Measurements from ENCODE around the gene GPC3. TPM values are rescaled to one million over a fixed set of nuclear protein-coding genes. Genes with fewer than 3 reads are reported as not detected.

The GPC3 gene
- total and polyA plus RNA-seq, 4 donors: 8.3 to 270 (median 52.4) TPM

- H3K4me3 ChIP-seq: no peak overlapping the region
- peaks cover 0 to 2% (median 0%) of the 10 kb centered on the region in 3 donors for H3K27me3 ChIP-seq (ENCODE audit: control insufficient read depth in 3 of 3, insufficient read depth in 3 of 3, low read length in 2 of 3)
- DNase-seq (no peak), ATAC-seq (ENCODE audit: insufficient read depth, low FRiP score) (no peak)
- H3K4me1 ChIP-seq (ENCODE audit: control insufficient read depth in 5 of 5, insufficient read depth in 5 of 5, low read length in 5 of 5): no peaks in the 10 kb centered on the region
- peaks cover 0 to 4% (median 0%) of the 10 kb centered on the region in 4 donors for H3K36me3 ChIP-seq (ENCODE audit: control insufficient read depth in 4 of 4, insufficient read depth in 4 of 4, low read length in 4 of 4)
- no peak for TF ChIP-seq CTCF (IDR thresholded peaks at IDR 0.05; ENCODE audit: control extremely low read depth, extremely low read depth)
- WGBS, 2 donors: 65 to 72% methylated on average over 1 to 2 of the region's 2 CpGs
- no peak overlapping the region for H3K27ac ChIP-seq (ENCODE audit: low read depth in 1 of 2, low read length in 1 of 2)
- H3K9ac ChIP-seq (ENCODE audit: insufficient read depth in 1 of 2, low read length in 2 of 2): no peak overlapping the region
- peaks cover 0 to 7% (median 3%) of the 10 kb centered on the region in 4 donors for H3K9me3 ChIP-seq (ENCODE audit: control insufficient read depth in 4 of 4, insufficient read depth in 3 of 4, low read length in 3 of 4)
These were observed 429.5 kb downstream of the GPC3 start for GRCh38 chrX:133555782-133556458.

GRCh38 chrX:133550665-133551485 is 434.5 kb downstream of the GPC3 start:
- peaks cover 0 to 4% (median 0%) of the 10 kb centered on the region in 4 donors for H3K36me3 ChIP-seq (ENCODE audit: control insufficient read depth in 4 of 4, insufficient read depth in 4 of 4, low read length in 4 of 4)
- no peak overlapping the region for H3K4me3 ChIP-seq
- H3K27me3 ChIP-seq (ENCODE audit: control insufficient read depth in 3 of 3, insufficient read depth in 3 of 3, low read length in 2 of 3): peaks cover 0 to 6% (median 0%) of the 10 kb centered on the region in 3 donors
- ATAC-seq (ENCODE audit: insufficient read depth, low FRiP score) (no peak), DNase-seq (peak in 2 of 3 donors; percentile 40 to 41)
- 57 to 83% methylated on average over 4 of the region's 4 CpGs for WGBS, 2 donors
- no peak overlapping the region for H3K9ac ChIP-seq (ENCODE audit: insufficient read depth in 1 of 2, low read length in 2 of 2)
- H3K4me1 ChIP-seq (ENCODE audit: control insufficient read depth in 5 of 5, insufficient read depth in 5 of 5, low read length in 5 of 5): no peaks in the 10 kb centered on the region
- no peak for TF ChIP-seq CTCF (IDR thresholded peaks at IDR 0.05; ENCODE audit: control extremely low read depth, extremely low read depth)
- H3K27ac ChIP-seq (ENCODE audit: low read depth in 1 of 2, low read length in 1 of 2): no peak overlapping the region
- peaks cover 0 to 7% (median 3%) of the 10 kb centered on the region in 4 donors for H3K9me3 ChIP-seq (ENCODE audit: control insufficient read depth in 4 of 4, insufficient read depth in 3 of 4, low read length in 3 of 4)

GRCh38 chrX:133549295-133549933 is 436.0 kb downstream of the GPC3 start:
- H3K9ac ChIP-seq (ENCODE audit: insufficient read depth in 1 of 2, low read length in 2 of 2): no peak overlapping the region
- no peaks in the 10 kb centered on the region for H3K4me1 ChIP-seq (ENCODE audit: control insufficient read depth in 5 of 5, insufficient read depth in 5 of 5, low read length in 5 of 5)
- H3K27ac ChIP-seq (ENCODE audit: low read depth in 1 of 2, low read length in 1 of 2): no peak overlapping the region
- TF ChIP-seq CTCF (IDR thresholded peaks at IDR 0.05; ENCODE audit: control extremely low read depth, extremely low read depth): no peak
- no peaks in the 10 kb centered on the region for H3K36me3 ChIP-seq (ENCODE audit: control insufficient read depth in 4 of 4, insufficient read depth in 4 of 4, low read length in 4 of 4)
- no peak overlapping the region for H3K4me3 ChIP-seq
- DNase-seq (no peak), ATAC-seq (ENCODE audit: insufficient read depth, low FRiP score) (no peak)
- peaks cover 0 to 5% (median under 1%) of the 10 kb centered on the region in 4 donors for H3K9me3 ChIP-seq (ENCODE audit: control insufficient read depth in 4 of 4, insufficient read depth in 3 of 4, low read length in 3 of 4)
- H3K27me3 ChIP-seq (ENCODE audit: control insufficient read depth in 3 of 3, insufficient read depth in 3 of 3, low read length in 2 of 3): peaks cover 0 to 6% (median 0%) of the 10 kb centered on the region in 3 donors
